HG03432 (cell line): Measurements from ENCODE around the gene CREBZF.
"Not testable (repeated sequence)": the region's sequence is repeated elsewhere in the genome, so short reads cannot be mapped to it uniquely, and the experiment has no call there.

Source experiments
- ATAC-seq: cut with Tn5 transposase; IDR thresholded peaks from one replicate; pipeline ENCODE4 v1.9.1; 2021; ENCODE audit warnings: mild to moderate bottlenecking, moderate library complexity; ENCODE audit not compliant: unreplicated experiment

CREBZF gene

DNA sequence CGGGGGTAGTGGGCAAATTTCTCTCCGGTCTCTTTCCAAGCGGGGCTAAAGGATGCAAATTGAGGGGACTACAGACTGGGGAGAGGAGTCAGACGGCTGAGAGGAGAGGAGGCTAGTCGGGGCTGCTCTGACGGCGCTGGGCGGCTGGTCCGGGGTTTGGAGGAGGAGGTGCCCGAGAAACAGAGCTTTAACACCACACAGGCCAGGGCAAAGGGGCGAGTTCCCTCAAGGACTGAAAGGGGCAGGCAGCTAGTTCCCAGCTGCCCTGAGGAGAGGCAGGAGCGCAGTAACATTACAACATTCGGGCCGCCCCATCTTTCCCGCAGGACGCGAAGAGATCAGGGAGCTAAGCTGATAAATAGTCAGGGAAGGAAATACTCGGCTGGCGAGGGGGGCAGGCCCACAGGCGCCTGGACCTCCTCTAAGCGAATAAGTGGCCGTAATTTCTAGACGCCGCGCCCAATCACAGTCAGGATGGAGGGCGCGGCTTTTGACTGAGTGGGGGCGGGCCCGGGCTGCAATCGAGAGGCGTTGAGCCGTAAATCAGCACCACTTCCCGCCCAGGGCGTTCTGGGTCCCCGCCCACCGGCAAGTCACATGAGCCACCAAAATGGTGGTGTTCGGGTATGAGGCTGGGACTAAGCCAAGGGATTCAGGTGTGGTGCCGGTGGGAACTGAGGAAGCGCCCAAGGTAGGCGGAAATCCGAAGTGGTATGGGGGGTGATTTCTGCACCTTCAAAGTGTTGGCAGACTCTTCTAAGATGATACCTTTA, 36.7 kb downstream of the CREBZF start, which contains the start of gene TMEM126B:
Gene TMEM126B (plus strand): TSS at position 596 of the 773 bp plus-strand sequence. CDS start 15 bp downstream, at position 611.
- ATAC-seq = peak; percentile 99

DNA sequence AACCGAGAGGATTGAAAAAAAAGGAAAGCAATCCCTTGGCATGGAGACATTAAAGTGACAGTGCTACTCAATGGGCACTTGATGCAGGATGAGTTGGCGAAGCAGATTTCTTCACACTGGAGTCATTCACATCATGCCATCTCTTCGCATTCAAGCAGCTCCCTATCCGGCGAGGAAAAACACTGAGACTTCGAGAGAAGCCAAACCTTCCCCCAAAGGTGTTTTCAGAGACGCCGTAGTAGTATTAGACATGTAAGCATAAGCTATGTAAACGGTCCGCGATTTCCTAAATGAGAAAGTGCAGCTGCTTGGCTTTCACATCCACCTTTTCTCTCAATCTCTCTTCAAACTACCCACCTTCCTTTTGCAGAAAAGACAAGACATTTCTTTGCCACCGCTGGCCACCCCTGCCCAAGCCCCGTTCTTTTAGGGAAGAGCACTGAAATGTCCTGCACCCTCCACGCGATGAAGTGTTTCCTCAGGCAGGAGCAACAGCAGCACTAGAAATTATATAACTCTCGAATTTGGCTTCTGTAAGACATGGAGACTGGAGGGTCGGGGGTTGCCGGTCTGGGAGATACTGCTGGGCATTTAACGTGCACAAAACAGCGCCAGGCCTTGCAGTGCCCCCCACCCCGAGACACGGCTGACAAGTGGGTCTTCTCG, 37.5 kb downstream of the CREBZF start, which contains the start of gene DLG2:
Gene DLG2 (minus strand): TSS at position 13 of the 666 bp plus-strand sequence.
- ATAC-seq = no peak

DNA sequence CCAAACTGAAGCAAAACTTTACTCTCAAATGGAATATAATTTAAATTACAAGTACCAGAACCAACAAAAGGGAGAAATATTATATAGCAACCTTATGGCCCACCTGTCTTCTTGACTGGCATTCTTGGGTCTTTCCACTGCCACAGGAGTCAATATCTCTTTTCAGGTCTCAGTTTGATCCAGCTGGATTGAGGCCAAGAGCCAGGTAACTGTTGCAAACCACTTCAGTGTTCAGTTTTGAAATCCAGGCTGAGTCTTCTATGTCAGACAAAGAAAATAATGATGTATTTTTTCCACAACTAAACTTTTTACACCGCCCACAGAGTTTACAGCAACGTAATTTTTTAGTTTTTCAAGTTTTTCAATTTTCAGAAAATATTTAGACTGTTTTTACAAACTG, 38.4 kb downstream of the CREBZF start:
- no peak for ATAC-seq

DNA sequence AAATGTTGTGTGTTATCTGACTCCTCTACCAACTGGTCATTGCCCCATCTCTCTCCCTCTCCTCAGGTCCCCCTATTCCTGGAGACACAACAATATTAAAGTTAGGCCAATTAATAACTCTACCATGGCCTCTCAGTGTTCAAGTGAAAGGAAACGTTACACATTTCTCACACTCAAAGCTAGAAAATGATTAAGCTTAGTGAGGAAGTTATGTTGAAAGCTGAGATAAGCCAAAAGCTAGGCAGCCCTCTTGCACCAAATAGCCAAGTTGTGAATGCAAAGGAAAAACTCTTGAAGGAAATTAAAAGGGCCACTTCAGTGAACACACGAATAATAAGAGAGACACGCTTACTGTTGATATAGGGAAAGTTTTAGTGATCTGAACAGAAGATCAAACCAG, 44.7 kb downstream of the CREBZF start:
- ATAC-seq = no peak

DNA sequence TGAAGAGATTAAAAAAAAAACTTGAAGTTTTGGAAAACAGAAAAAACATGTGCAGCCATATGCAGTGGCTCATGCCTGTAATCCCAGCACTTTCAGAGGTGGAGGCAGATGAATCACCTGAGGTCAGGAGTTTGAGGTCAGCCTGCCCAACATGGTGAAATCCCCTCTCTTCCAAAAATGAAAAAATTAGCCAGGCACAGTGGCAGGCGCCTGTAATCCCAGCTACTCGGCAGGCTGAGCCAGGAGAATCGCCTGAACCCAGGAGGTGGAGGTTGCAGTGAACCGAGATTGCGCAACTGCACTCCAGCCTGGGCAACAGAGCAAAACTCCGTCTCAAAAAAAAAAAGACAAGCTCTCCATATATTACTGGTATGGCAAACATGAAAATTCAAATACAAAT, 45.4 kb downstream of the CREBZF start:
- ATAC-seq = no peak

DNA sequence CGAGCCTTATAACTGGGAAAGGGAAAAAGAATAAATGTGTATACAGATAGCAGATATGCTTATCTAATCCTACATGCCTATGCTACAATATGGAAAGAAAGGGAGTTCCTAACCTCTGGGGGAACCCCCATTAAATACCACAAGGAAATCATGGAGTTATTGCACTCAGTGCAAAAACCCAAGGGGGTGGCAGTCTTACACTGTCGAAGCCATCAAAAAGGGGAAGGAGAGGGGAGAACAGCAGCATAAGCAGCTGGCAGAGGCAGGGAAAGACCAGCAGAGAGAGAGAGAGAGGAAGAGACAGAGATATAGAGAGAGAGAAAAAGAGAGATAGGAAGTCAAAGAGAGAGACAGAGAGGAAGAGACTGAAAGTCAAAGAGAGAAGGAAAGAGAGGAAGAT, 53.3 kb downstream of the CREBZF start:
- not testable (repeated sequence) for ATAC-seq
